HFF-Myc (cell line): ENCODE results near the gene FAM161B.

Experiments used
- DNase-seq: peaks from one replicate; pipeline ENCODE4 v3.0.0-alpha.2; 2011; ENCODE audit warnings: low read depth; ENCODE audit errors: extremely low read depth
- H3K4me3 ChIP-seq: replicated peaks from 2 replicates; pipeline ENCODE4 v1.5.1; 2011; ENCODE audit warnings: low read depth, mild to moderate bottlenecking, control low read depth, low read length
- TF ChIP-seq, protein P1 (sequence below): IDR thresholded peaks from 2 replicates; pipeline ENCODE4 v1.5.1; 2012; ENCODE audit warnings: mild to moderate bottlenecking, low read depth, low read length, control low read depth; ENCODE audit errors: missing control alignments

FAM161B gene, protein sequence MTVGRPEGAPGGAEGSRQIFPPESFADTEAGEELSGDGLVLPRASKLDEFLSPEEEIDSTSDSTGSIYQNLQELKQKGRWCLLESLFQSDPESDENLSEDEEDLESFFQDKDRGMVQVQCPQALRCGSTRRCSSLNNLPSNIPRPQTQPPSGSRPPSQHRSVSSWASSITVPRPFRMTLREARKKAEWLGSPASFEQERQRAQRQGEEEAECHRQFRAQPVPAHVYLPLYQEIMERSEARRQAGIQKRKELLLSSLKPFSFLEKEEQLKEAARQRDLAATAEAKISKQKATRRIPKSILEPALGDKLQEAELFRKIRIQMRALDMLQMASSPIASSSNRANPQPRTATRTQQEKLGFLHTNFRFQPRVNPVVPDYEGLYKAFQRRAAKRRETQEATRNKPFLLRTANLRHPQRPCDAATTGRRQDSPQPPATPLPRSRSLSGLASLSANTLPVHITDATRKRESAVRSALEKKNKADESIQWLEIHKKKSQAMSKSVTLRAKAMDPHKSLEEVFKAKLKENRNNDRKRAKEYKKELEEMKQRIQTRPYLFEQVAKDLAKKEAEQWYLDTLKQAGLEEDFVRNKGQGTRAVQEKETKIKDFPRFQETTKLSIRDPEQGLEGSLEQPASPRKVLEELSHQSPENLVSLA

DNA sequence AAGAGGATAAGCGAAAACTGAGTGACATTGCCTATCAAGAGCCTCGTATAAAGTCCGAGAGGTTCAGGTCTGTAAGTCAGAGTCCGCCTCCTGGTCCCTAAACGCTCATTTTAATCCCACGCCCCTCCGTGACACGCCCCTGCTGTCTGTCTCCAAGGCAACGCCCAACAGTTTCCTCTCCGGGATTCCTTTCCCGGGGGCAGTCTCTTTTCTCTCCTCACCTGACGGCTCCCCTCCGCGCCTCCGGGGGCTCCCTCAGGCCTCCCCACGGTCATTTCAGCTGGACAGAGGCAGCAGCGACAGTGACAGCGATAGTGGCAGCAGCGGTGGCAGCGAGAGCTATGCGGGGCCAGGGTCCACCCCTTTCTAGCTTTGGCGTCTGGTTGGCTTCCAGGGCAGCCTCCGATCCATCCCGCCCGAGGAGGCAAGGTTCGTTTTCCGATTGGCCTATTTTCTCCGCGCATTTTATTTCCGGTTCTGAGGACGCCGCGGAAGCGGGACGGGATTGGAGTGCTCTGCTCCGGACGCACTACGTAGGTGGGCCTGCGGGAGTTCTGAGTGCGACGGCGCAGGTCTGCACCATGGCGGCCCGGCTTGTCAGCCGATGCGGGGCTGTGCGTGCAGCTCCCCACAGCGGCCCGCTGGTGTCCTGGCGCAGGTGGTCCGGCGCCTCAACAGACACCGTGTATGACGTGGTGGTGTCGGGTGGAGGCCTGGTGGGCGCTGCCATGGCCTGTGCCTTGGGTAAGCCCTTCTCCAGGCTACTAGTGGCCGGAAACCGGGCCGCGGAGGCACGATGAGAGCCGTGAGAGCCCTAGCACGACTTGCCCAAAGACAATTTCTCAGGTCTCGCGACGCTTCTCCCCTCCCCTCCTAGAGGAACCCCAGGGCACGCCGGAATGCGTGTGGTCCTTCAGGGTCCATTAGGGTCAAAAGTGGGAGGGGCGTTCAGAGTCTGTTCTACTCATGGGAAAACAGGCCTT lies at the start of gene FAM161B, which contains the start of gene COQ6:
FAM161B (minus strand) TSS at position 343 of the 983 bp plus-strand sequence; CDS start at position 275, 68 bp downstream.
COQ6 (plus strand) TSS at position 551 of the 983 bp plus-strand sequence; CDS start at position 582, 31 bp downstream.
- TF ChIP-seq, protein P1, sequence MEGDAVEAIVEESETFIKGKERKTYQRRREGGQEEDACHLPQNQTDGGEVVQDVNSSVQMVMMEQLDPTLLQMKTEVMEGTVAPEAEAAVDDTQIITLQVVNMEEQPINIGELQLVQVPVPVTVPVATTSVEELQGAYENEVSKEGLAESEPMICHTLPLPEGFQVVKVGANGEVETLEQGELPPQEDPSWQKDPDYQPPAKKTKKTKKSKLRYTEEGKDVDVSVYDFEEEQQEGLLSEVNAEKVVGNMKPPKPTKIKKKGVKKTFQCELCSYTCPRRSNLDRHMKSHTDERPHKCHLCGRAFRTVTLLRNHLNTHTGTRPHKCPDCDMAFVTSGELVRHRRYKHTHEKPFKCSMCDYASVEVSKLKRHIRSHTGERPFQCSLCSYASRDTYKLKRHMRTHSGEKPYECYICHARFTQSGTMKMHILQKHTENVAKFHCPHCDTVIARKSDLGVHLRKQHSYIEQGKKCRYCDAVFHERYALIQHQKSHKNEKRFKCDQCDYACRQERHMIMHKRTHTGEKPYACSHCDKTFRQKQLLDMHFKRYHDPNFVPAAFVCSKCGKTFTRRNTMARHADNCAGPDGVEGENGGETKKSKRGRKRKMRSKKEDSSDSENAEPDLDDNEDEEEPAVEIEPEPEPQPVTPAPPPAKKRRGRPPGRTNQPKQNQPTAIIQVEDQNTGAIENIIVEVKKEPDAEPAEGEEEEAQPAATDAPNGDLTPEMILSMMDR, result no peak
- peak; percentile 92 for DNase-seq
- H3K4me3 ChIP-seq, result peak within 1 kb of the TSS; percentile 81

DNA sequence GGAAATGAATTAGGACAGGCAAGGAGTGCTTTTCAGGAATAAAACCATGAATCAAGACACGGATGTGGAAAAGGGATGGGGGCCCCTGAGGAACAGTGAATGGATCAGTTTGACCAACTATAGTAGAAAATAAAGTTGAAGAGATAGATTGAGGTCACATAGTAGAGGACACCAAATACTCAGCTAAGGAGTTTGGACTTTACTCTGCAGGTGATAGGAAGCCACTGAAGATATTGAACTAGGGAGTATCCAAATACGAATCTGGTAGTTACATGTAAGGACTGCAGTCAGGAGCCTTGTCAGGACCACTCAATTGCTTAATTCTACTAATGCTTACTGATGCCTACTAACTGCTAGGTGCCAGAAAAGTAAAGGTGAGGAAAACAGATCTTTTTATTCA lies 48.8 kb upstream of the FAM161B start:
- no peak for DNase-seq
- TF ChIP-seq, protein P1, result no peak
- H3K4me3 ChIP-seq, result no peak overlapping the region

DNA sequence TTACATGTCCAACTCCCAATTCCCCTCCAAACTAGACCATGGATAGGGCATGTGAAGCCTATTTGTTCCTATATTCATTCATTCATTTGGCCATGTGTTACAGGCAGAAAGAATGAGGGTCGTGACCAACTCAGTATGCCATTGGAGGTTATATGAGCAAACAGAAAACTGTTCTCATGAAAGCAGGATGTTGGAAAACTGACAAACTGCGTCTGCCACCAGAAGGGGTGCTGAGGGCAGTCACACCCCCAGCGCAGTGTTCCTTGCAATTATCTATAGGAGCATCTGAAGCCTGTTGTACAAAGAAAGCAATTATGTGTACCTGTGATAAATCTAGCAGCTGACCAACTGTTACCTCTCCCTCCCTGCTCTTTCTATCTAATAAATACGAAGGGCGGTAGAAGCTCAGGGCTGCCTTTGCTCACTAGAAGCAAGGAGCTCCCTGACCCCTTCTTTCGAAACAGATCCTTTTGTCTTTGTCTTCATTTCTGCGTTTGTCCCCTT lies 48.1 kb upstream of the FAM161B start:
- TF ChIP-seq, protein P1, result no peak
- no peak overlapping the region for H3K4me3 ChIP-seq

DNA sequence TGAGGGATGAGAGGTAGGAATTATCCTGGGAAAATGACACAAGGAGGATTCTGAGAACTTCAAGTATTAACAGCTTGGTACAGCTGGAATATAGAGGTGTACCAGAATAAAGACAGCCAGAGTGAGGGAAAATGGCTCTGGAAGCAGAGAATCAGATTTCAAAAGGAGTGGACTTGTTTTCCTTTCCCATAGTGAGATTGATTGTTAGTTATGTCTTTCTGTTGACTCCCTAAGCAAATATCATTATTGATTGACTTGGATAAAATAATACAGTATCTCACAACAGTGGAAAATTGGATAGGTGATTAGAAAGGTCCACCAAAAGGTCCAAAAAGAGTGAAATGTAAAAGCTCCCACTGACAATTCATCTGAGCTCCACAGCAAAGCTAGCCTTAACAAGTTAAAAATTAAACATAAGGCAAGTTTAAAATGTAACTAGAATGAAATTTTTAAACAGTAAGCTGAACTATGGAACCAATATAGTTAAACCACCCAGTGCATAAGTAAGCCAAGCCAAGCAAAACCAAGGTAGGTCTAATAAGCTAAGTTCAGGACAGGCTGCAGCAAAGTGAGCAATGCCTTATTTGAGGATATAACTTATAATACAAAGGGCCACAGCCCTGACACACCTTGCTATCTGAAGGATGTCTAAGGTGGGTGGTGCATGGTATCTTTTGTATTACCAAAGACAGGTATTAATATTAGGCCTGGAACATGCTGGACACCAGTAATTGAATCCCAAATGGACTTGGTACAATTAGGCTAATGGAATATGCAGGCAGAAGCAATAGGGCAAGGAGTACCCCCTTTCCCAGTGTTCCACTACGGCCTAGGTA lies 47.4 kb upstream of the FAM161B start:
- DNase-seq, result no peak

More for the DNA sequence above, 48.1 kb upstream of the FAM161B start:
- no peak for DNase-seq

GRCh38 chr14:73996731-73997107 lies 46.8 kb upstream of the FAM161B start:
- TF ChIP-seq, protein P1, result no peak
- H3K4me3 ChIP-seq, result no peak overlapping the region
- no peak for DNase-seq

More for the DNA sequence above, 47.4 kb upstream of the FAM161B start:
- TF ChIP-seq, protein P1, result no peak
- no peak overlapping the region for H3K4me3 ChIP-seq
